DOHH2 (cell line): ENCODE measurements around the gene ABCB11.

Experiments used
- H3F3A ChIP-seq: fragments of 200-600 bp; sonication (generic), shearing (Covaris generic); 2 replicates; pipeline ENCODE4 v1.6.0; 2016; ENCODE audit warnings: antibody characterized with exemption, mild to moderate bottlenecking; ENCODE audit not compliant: control insufficient read depth, insufficient read depth
- H3K27ac ChIP-seq: fragments of 200-600 bp; sonication (generic); 2 replicates; pipeline ENCODE4 v1.5.1; 2014; ENCODE audit warnings: low read depth, mild to moderate bottlenecking, low read length, moderate library complexity
- H3K27me3 ChIP-seq: fragments of 200-600 bp; sonication (generic); 2 replicates; pipeline ENCODE4 v1.6.1; 2014; ENCODE audit warnings: mild to moderate bottlenecking, low read length, mixed read lengths; ENCODE audit not compliant: control insufficient read depth
- H3K36me3 ChIP-seq: fragments of 200-600 bp; sonication (generic); 2 replicates; pipeline ENCODE4 v1.6.1; 2014; ENCODE audit warnings: mild to moderate bottlenecking, low read length, moderate library complexity, mixed read lengths; ENCODE audit not compliant: control insufficient read depth
- H3K4me1 ChIP-seq: fragments of 200-600 bp; sonication (generic); 2 replicates; pipeline ENCODE4 v1.6.1; 2014; ENCODE audit warnings: mild to moderate bottlenecking, low read length, mixed read lengths; ENCODE audit not compliant: control insufficient read depth
- H3K4me2 ChIP-seq: fragments of 200-600 bp; sonication (generic); 2 replicates; pipeline ENCODE4 v1.6.0; 2014; ENCODE audit warnings: mild to moderate bottlenecking, low read length, moderate library complexity
- H3K4me3 ChIP-seq: fragments of 200-600 bp; sonication (generic); 2 replicates; pipeline ENCODE4 v1.5.1; 2014; ENCODE audit warnings: mild to moderate bottlenecking, low read length, mixed read lengths
- H3K79me2 ChIP-seq: fragments of 200-600 bp; sonication (generic); 2 replicates; pipeline ENCODE4 v1.6.1; 2014; ENCODE audit warnings: mild to moderate bottlenecking, low read length, mixed read lengths; ENCODE audit not compliant: control insufficient read depth
- H3K9me2 ChIP-seq: fragments of 200-600 bp; sonication (generic); replicated peaks from 2 replicates; pipeline ENCODE4 v1.6.1; 2014; ENCODE audit warnings: mild to moderate bottlenecking, low read length, mixed read lengths; ENCODE audit not compliant: control insufficient read depth
- H3K9me3 ChIP-seq: fragments of 200-600 bp; sonication (generic); 2 replicates; pipeline ENCODE4 v1.6.1; 2014; ENCODE audit warnings: antibody characterized with exemption, low read length, mixed read lengths; ENCODE audit not compliant: control insufficient read depth, insufficient read depth
- H4K20me1 ChIP-seq: fragments of 200-600 bp; sonication (generic); 2 replicates; pipeline ENCODE4 v1.6.0; 2014; ENCODE audit warnings: low read depth, mild to moderate bottlenecking, antibody characterized with exemption, low read length, moderate library complexity; ENCODE audit not compliant: control insufficient read depth, insufficient read depth
- CTCF ChIP-seq: fragments of 200-600 bp; sonication (generic); IDR thresholded peaks from one replicate; pipeline ENCODE4 v1.5.1; 2014; ENCODE audit warnings: antibody characterized with exemption, mild to moderate bottlenecking, low read depth, low read length; ENCODE audit not compliant: poor library complexity, severe bottlenecking
- EZH2phosphoT487 ChIP-seq: fragments of 200-600 bp; sonication (generic); IDR thresholded peaks from 2 replicates; pipeline ENCODE4 v1.6.1; 2017; ENCODE audit warnings: borderline replicate concordance, mild to moderate bottlenecking, antibody characterized with exemption, low read length, moderate library complexity, mixed read lengths

The ABCB11 gene

GRCh38 chr2:169029341-169029740, 1.8 kb downstream of the ABCB11 start:
- Histone ChIP-seq H3K4me2 (no peak overlapping the region), H4K20me1 (no peaks in the 10 kb centered on the region), H3K27me3 (no peaks in the 10 kb centered on the region), H3K4me1 (no peaks in the 10 kb centered on the region), H3K27ac (no peak overlapping the region), H3K36me3 (no peaks in the 10 kb centered on the region), H3K9me2 (no peaks in the 10 kb centered on the region), H3K4me3 (no peak overlapping the region), H3K79me2 (no peaks in the 10 kb centered on the region), H3F3A (no peaks in the 10 kb centered on the region), H3K9me3 (no peaks in the 10 kb centered on the region)
- TF ChIP-seq EZH2phosphoT487 (no peak), CTCF (no peak)

GRCh38 chr2:169027234-169027633, 3.9 kb downstream of the ABCB11 start:
- Histone ChIP-seq H3K9me3 (no peaks in the 10 kb centered on the region), H3K4me3 (no peak overlapping the region), H3K79me2 (no peaks in the 10 kb centered on the region), H3K36me3 (no peaks in the 10 kb centered on the region), H3K4me2 (no peak overlapping the region), H4K20me1 (no peaks in the 10 kb centered on the region), H3K4me1 (no peaks in the 10 kb centered on the region), H3K9me2 (no peaks in the 10 kb centered on the region), H3F3A (no peaks in the 10 kb centered on the region), H3K27me3 (no peaks in the 10 kb centered on the region), H3K27ac (no peak overlapping the region)
- TF ChIP-seq CTCF (no peak), EZH2phosphoT487 (no peak)

GRCh38 chr2:169026056-169026455, 5.1 kb downstream of the ABCB11 start:
- Histone ChIP-seq H3K27me3 (no peaks in the 10 kb centered on the region), H3K4me2 (no peak overlapping the region), H3K4me3 (no peak overlapping the region), H3K9me3 (no peaks in the 10 kb centered on the region), H3F3A (no peaks in the 10 kb centered on the region), H3K4me1 (no peaks in the 10 kb centered on the region), H3K27ac (no peak overlapping the region), H3K79me2 (no peaks in the 10 kb centered on the region), H3K9me2 (no peaks in the 10 kb centered on the region), H3K36me3 (no peaks in the 10 kb centered on the region), H4K20me1 (no peaks in the 10 kb centered on the region)
- TF ChIP-seq EZH2phosphoT487: no peak
- TF ChIP-seq CTCF: no peak

GRCh38 chr2:169023161-169023560, 8.0 kb downstream of the ABCB11 start:
- Histone ChIP-seq H4K20me1 (no peaks in the 10 kb centered on the region), H3K4me3 (no peak overlapping the region), H3K4me1 (no peaks in the 10 kb centered on the region), H3K27me3 (no peaks in the 10 kb centered on the region), H3K4me2 (no peak overlapping the region), H3K79me2 (no peaks in the 10 kb centered on the region), H3K9me2 (no peaks in the 10 kb centered on the region), H3F3A (no peaks in the 10 kb centered on the region), H3K9me3 (no peaks in the 10 kb centered on the region), H3K36me3 (no peaks in the 10 kb centered on the region), H3K27ac (no peak overlapping the region)
- TF ChIP-seq CTCF (no peak), EZH2phosphoT487 (no peak)
